GM12878 (cell line): ENCODE measurements around the gene HMCN1. TPM values are rescaled to one million over a fixed set of nuclear protein-coding genes. Genes with fewer than 3 reads are reported as not detected.

ENCODE experiments used
- ATAC-seq: fragments of 200-7000 bp; cut with Tn5 transposase; 3 replicates; pipeline ENCODE4 v1.9.1; 2020; ENCODE audit warnings: mild to moderate bottlenecking, moderate library complexity
- BruUV-seq: library from RNA; stranded (reverse); fragments of 400-500 nt; replicated peaks from 2 replicates; lab custom pipeline; 2021; lab: Mats Ljungman, UMichigan
- CTCF ChIA-PET: fragments of 300-600 bp; sonication (Branson Sonifier 250); formaldehyde crosslinking; extraction: SDS; loops from one replicate; lab custom pipeline; 2021; ENCODE audit warnings: inconsistent platforms; lab: Yijun Ruan, JAX
- POLR2A ChIA-PET: fragments of 350-600 bp; formaldehyde crosslinking; extraction: SDS; loops from one replicate; lab custom pipeline; 2021; ENCODE audit warnings: inconsistent platforms; lab: Charles Lee
- RAD21 ChIA-PET: fragments of 300-600 bp; sonication (Branson Sonifier 250); formaldehyde crosslinking; loops from one replicate; lab custom pipeline; 2023; ENCODE audit warnings: antibody characterized with exemption; ENCODE audit not compliant: unreplicated experiment; lab: Charles Lee
- SMC1A ChIA-PET: fragments of 300-600 bp; sonication (Branson Sonifier 250); formaldehyde crosslinking; loops from one replicate; lab custom pipeline; 2023; ENCODE audit not compliant: unreplicated experiment, uncharacterized antibody; lab: Charles Lee
- DNase-seq: peaks from one replicate; pipeline ENCODE4 v3.0.0-alpha.2; 2011; ENCODE audit warnings: low read depth, low spot score
- FAIRE-seq: peaks from 3 replicates; lab custom pipeline; 2011; peaks lifted over from hg19 to GRCh38; lab: Jason Lieb, UNC
- H2AFZ ChIP-seq: 2 replicates; pipeline ENCODE4 v1.6.0; 2011; ENCODE audit warnings: low read depth, low read length, control low read depth; ENCODE audit not compliant: control insufficient read depth
- H3K27ac ChIP-seq: 2 replicates; pipeline ENCODE4 v1.5.1; 2011; ENCODE audit warnings: control low read depth; ENCODE audit not compliant: control insufficient read depth, insufficient read depth
- H3K27me3 ChIP-seq, 2 experiments: replicated peaks in 1 of 2; 2 replicates each; pipeline versions ENCODE4 v1.6.0 to v1.6.1; 2011; ENCODE audit warnings: low read length in 1 of 2; ENCODE audit not compliant: control insufficient read depth in 2 of 2, insufficient read depth in 2 of 2
- H3K36me3 ChIP-seq, 2 experiments: 2 replicates each; pipeline ENCODE4 v1.5.1; 2011; ENCODE audit warnings: low read length in 1 of 2; ENCODE audit not compliant: control insufficient read depth in 2 of 2, insufficient read depth in 2 of 2
- H3K4me1 ChIP-seq: 2 replicates; pipeline ENCODE4 v1.6.1; 2011; ENCODE audit warnings: mild to moderate bottlenecking, low read length, moderate library complexity, mixed read lengths; ENCODE audit not compliant: control insufficient read depth, insufficient read depth
- H3K4me2 ChIP-seq: 2 replicates; pipeline ENCODE4 v1.6.0; 2011; ENCODE audit warnings: control low read depth; ENCODE audit not compliant: control insufficient read depth, insufficient read depth
- H3K4me3 ChIP-seq: fragments of 200-600 bp; sonication (generic); 2 replicates; pipeline ENCODE4 v1.5.1; 2016
- H3K79me2 ChIP-seq: 2 replicates; pipeline ENCODE4 v1.6.0; 2011; ENCODE audit warnings: low read length; ENCODE audit not compliant: control insufficient read depth, insufficient read depth
- H3K9ac ChIP-seq: 2 replicates; pipeline ENCODE4 v1.8.0; 2011; ENCODE audit warnings: low read length, control low read depth, mixed read lengths; ENCODE audit not compliant: control insufficient read depth, insufficient read depth
- H3K9me3 ChIP-seq: replicated peaks from 3 replicates; pipeline ENCODE4 v1.5.1; 2011; ENCODE audit warnings: mild to moderate bottlenecking, low read length; ENCODE audit not compliant: control insufficient read depth, insufficient read depth
- H4K20me1 ChIP-seq: 2 replicates; pipeline ENCODE4 v1.6.0; 2011; ENCODE audit not compliant: control insufficient read depth, insufficient read depth
- CREB1 ChIP-seq: IDR thresholded peaks from 2 replicates; pipeline ENCODE4 v1.6.1; 2012; ENCODE audit warnings: low read depth, mild to moderate bottlenecking, inconsistent platforms
- DPF2 ChIP-seq: fragments of 450-650 bp; IDR thresholded peaks from 2 replicates; pipeline ENCODE4 v1.6.1; 2017; ENCODE audit warnings: mild to moderate bottlenecking
- E2F4 ChIP-seq: IDR thresholded peaks from 2 replicates; pipeline ENCODE4 v1.6.1; 2012; ENCODE audit warnings: low read depth, low read length, improper control_type of control experiment
- HDAC2 ChIP-seq: fragments of 200-600 bp; sonication (generic); IDR thresholded peaks from 2 replicates; pipeline ENCODE4 v1.6.1; 2017
- HSF1 ChIP-seq: fragments of 150-350 bp; IDR thresholded peaks from 2 replicates; pipeline ENCODE4 v1.6.1; 2014; ENCODE audit warnings: mild to moderate bottlenecking, low read depth, low read length
- RELB ChIP-seq: fragments of 450-650 bp; IDR thresholded peaks from 2 replicates; pipeline ENCODE4 v1.6.1; 2017; ENCODE audit warnings: low read depth, mild to moderate bottlenecking, moderate library complexity
- YBX1 ChIP-seq: fragments of 450-650 bp; IDR thresholded peaks from 2 replicates; pipeline ENCODE4 v1.6.1; 2016; ENCODE audit warnings: antibody characterized with exemption
- ZBED1 ChIP-seq: IDR thresholded peaks from 2 replicates; pipeline ENCODE4 v1.6.1; 2016; ENCODE audit warnings: borderline replicate concordance
- WGBS: methylation state at CpG from one replicate; pipeline ENCODE4 v1.1.6; 2016; ENCODE audit warnings: low lambda C conversion rate; ENCODE audit not compliant: insufficient replicate concordance, insufficient coverage; ENCODE audit errors: missing lambda C conversion rate; 5-methylcytosine and 5-hydroxymethylcytosine counted together
- in situ Hi-C: fragments of 300-500 bp; cut with MboI; formaldehyde crosslinking; loops from 9 replicates; pipeline ENCODE4 v1.14.3; 2018; ENCODE audit warnings: mixed read lengths
- intact Hi-C: fragments of 100-400 bp; cut with micrococcal nuclease; formaldehyde crosslinking; loops from one replicate; pipeline ENCODE4 v1.14.2; 2022; ENCODE audit not compliant: unreplicated experiment
- polyA plus RNA-seq, 11 experiments: library from polyadenylated mRNA; depleted of rRNA in 4 of 11; unstranded in 6 of 11; stranded (reverse) in 5 of 11; fragments of >200 nt; fragmentation: Nextera tagmentation in 4 of 11; fragmentation: Illumina TruSeq in 1 of 11; extraction: Ambion mirVana in 4 of 11; extraction: Trizol in 1 of 11; gene quantifications; 1 replicate in 1 of 11; 2 replicates in 10 of 11; pipeline versions ENCODE4 v1.2.1 to v1.2.3, GENCODE V29; 2011 to 2016; ENCODE audit warnings: inconsistent platforms in 2 of 11, missing spikeins in 2 of 11, low read depth in 1 of 11
- total RNA-seq, 4 experiments: library from RNA; depleted of rRNA in 3 of 4; stranded (reverse); fragments of >200 nt in 3 of 4; fragmentation: Illumina TruSeq in 1 of 4; extraction: Trizol in 1 of 4; gene quantifications; 2 replicates each; pipeline versions ENCODE4 v1.2.1 to v1.2.3, GENCODE V29; 2013 to 2021

HMCN1 gene
- total and polyA plus RNA-seq, 10 of the 15 experiments (the other 5 are each of a cell fraction or from before 2014, with no cell fraction given) = under 0.01 to 0.07 TPM; not detected in 8

DNA sequence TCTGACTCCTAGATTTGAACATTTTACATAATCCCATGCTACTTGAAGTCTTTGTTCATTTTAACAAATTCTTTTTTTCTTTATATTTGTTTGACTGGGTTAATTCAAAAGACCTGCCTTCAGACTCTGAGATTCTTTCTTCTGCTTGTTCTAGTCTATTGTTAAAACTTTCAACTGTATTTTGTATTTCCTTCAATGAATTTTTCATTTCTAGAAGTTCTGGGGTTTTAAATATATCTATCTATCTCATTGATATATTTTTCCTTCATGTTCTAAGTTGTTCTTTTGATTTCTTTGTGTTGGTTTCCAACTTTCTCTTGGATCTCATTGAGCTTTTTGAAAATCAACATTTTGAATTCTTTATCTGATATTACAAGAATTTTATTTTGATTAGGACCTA, 64.3 kb downstream of the HMCN1 start (continued):
- TF ChIP-seq HSF1 (no peak), ZBED1 (no peak), CREB1 (no peak), YBX1 (no peak), HDAC2 (no peak), DPF2 (no peak)

DNA sequence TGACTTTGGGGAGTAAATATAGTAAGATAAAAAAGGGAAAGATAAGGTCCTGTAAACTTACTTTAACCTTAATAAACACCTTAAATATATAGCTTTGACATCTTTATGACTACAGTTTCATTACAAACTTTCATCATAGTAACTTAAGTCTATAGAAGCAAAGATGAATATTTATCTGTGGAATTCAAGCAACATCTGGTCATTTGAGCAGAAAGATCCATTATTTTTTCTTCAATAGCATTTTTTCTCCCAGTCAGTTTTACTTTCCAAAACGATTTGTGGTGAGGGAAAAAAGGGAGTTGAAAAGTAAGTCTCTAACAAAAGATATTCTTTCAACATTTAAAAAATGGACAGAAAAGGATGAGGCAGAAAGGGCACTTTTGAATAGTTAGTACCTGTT, 69.0 kb downstream of the HMCN1 start:
- Histone ChIP-seq H4K20me1 (no peaks in the 10 kb centered on the region), H3K4me1 (no peaks in the 10 kb centered on the region), H2AFZ (no peak overlapping the region), H3K4me2 (no peak overlapping the region), H3K36me3 (no peaks in the 10 kb centered on the region), H3K9ac (no peak overlapping the region), H3K79me2 (no peaks in the 10 kb centered on the region), H3K27me3 (no peaks in the 10 kb centered on the region), H3K4me3 (no peak overlapping the region), H3K9me3 (no peaks in the 10 kb centered on the region; the same call in 2 of the 3 replicates), H3K27ac (no peak overlapping the region)
- ChIA-PET RAD21 (no interaction called here), POLR2A (no interaction called here), CTCF (no interaction called here), SMC1A (no interaction called here)
- no TSS peak for BruUV-seq
- ATAC-seq (no peak), FAIRE-seq (no peak), DNase-seq (no peak)
- intact Hi-C loops = no loop called here
- TF ChIP-seq RELB = no peak
- TF ChIP-seq HDAC2 = no peak
- TF ChIP-seq E2F4 = no peak
- in situ Hi-C loops = no loop called here
- WGBS = 0% methylated on average over 1 of the region's 1 CpG
